Fibroblast of gingiva (primary cell): ENCODE measurements around the gene TAS1R1.
A peak's percentile ranks its signal among the peaks of the same experiment; 100 is the strongest.

Source experiments
- DNase-seq: peaks from one replicate; pipeline ENCODE4 v3.0.0-alpha.2; 2011; ENCODE audit warnings: low read depth

Gene TAS1R1

DNA sequence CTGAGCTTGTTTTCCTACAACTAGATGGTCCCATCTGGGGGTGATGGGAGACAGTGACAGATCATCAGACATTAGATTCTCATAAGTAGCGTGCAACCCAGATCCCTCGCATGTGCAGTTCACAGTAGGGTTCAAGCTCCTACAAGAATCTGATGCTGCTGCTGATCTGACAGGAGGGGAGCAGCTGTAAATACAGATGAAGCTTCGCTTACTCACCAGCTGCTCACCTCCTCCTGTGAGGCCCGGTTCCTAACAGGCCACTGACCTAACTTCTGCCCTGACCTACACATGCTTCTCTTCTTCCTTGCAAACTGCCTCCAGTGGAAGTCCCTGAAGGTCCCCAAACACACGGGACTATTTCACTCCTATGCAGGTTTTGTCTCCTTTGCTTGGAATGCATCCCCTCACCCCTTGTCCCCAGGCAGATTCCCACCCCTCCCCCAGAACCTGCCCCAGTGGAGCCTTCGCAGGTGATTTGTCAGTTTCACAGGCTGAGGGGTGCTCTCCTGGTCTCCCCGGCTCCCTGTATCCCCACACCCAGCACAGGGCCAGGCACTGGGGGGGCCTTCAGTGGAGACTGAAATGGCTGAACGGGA, 19.0 kb downstream of the TAS1R1 start:
- no peak for DNase-seq

DNA sequence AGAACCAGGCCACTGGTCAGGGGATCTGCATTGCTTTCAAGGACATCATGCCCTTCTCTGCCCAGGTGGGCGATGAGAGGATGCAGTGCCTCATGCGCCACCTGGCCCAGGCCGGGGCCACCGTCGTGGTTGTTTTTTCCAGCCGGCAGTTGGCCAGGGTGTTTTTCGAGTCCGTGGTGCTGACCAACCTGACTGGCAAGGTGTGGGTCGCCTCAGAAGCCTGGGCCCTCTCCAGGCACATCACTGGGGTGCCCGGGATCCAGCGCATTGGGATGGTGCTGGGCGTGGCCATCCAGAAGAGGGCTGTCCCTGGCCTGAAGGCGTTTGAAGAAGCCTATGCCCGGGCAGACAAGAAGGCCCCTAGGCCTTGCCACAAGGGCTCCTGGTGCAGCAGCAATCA, 19.7 kb downstream of the TAS1R1 start:
- no peak for DNase-seq

DNA sequence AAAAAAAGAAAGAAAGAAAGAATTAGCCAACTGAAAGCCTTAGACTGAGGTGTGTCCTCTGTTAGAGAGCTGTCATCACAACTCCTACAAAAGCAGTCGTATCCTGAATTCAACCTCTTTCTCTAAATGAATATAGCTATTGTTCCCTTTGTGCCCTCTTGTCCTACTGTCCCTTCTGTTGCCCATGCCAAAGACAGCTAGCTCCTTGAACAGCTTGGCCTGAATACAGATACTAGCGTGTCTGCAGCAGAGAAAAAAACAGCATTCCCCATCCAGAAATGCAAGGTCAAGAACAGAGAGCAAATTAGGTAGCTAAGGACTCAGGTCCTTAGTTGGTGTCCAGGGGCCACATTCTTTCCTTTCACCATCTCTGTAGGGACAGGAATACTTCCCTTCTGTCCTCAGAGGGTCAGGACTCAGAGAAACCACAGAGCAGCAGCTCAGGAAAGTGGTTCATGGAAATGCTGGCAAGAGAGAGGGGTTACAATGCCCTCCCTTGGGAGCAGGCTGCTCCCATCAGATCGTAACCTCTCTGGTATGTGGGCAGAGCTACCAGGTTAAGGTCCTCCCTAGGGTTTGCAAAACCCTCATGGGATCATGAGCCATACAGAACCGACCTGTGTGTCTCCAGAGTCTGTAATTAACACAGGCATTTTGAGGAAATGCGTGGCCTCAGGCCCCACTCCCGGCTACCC, 22.9 kb downstream of the TAS1R1 start:
- DNase-seq = no peak

DNA sequence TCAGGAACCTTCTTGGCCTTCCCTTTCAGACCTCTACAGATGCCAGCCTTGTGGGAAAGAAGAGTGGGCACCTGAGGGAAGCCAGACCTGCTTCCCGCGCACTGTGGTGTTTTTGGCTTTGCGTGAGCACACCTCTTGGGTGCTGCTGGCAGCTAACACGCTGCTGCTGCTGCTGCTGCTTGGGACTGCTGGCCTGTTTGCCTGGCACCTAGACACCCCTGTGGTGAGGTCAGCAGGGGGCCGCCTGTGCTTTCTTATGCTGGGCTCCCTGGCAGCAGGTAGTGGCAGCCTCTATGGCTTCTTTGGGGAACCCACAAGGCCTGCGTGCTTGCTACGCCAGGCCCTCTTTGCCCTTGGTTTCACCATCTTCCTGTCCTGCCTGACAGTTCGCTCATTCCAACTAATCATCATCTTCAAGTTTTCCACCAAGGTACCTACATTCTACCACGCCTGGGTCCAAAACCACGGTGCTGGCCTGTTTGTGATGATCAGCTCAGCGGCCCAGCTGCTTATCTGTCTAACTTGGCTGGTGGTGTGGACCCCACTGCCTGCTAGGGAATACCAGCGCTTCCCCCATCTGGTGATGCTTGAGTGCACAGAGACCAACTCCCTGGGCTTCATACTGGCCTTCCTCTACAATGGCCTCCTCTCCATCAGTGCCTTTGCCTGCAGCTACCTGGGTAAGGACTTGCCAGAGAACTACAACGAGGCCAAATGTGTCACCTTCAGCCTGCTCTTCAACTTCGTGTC, 23.7 kb downstream of the TAS1R1 start:
- DNase-seq = no peak

DNA sequence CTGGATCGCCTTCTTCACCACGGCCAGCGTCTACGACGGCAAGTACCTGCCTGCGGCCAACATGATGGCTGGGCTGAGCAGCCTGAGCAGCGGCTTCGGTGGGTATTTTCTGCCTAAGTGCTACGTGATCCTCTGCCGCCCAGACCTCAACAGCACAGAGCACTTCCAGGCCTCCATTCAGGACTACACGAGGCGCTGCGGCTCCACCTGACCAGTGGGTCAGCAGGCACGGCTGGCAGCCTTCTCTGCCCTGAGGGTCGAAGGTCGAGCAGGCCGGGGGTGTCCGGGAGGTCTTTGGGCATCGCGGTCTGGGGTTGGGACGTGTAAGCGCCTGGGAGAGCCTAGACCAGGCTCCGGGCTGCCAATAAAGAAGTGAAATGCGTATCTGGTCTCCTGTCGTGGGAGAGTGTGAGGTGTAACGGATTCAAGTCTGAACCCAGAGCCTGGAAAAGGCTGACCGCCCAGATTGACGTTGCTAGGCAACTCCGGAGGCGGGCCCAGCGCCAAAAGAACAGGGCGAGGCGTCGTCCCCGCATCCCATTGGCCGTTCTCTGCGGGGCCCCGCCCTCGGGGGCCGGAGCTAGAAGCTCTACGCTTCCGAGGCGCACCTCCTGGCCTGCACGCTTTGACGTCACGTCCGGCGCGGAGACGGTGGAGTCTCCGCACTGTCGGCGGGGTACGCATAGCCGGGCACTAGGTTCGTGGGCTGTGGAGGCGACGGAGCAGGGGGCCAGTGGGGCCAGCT, 24.4 kb downstream of the TAS1R1 start, which contains the start of gene ZBTB48:
TSS of gene ZBTB48 (plus strand) at position 621 of the 745 bp plus-strand sequence. CDS start 616 bp downstream, outside the sequence.
- peak; percentile 96 for DNase-seq

DNA sequence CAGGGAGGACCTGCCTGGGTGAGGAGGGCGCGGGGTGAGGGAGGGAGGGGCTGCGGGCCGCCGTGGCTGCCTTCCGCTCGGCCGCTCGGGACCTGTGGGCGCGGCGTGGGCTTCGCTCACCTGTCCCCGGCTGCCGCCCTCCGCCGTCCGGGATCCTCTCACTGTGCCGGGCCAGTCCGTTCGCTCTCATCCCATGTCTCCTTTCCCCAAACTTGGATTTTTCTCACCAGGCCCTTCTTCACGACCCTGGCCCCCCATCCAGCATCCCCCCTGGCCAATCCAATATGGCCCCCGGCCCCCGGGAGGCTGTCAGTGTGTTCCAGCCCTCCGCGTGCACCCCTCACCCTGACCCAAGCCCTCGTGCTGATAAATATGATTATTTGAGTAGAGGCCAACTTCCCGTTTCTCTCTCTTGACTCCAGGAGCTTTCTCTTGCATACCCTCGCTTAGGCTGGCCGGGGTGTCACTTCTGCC, 25.0 kb downstream of the TAS1R1 start:
- no peak for DNase-seq

DNA sequence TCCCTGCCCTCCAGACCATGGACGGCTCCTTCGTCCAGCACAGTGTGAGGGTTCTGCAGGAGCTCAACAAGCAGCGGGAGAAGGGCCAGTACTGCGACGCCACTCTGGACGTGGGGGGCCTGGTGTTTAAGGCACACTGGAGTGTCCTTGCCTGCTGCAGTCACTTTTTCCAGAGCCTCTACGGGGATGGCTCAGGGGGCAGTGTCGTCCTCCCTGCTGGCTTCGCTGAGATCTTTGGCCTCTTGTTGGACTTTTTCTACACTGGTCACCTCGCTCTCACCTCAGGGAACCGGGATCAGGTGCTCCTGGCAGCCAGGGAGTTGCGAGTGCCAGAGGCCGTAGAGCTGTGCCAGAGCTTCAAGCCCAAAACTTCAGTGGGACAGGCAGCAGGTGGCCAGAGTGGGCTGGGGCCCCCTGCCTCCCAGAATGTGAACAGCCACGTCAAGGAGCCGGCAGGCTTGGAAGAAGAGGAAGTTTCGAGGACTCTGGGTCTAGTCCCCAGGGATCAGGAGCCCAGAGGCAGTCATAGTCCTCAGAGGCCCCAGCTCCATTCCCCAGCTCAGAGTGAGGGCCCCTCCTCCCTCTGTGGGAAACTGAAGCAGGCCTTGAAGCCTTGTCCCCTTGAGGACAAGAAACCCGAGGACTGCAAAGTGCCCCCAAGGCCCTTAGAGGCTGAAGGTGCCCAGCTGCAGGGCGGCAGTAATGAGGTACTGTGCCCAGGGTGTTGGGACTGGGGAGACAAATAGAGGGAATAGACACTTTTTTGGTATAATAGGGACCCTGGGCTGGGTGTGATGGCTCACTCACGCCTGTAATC, 25.7 kb downstream of the TAS1R1 start:
- no peak for DNase-seq

DNA sequence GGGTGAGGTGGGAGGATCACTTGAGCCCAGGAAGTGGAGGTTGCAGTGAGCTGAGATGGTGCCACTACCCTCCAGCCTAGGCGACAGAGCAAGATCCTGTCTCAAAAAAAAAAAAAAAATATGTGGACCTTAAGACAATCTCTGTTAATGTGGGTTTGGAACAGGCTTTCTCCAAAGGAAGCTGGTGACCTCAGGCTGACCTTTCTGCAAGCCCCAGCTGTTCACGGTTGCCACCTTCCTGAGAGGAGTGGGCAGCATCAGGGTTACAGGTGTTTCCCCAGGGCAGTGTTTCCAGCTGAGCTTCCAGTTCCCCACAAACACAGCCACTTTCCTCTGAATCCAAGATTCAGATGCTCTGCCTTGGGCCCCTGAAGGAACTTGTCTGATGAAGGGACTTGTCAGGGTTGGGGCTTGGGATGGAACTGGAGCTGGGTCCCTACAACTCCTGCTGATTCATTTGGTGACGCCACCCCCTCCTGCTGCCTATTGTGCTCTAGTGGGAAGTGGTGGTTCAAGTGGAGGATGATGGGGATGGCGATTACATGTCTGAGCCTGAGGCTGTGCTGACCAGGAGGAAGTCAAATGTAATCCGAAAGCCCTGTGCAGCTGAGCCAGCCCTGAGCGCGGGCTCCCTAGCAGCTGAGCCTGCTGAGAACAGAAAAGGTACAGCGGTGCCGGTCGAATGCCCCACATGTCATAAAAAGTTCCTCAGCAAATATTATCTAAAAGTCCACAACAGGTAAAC, 26.6 kb downstream of the TAS1R1 start:
- DNase-seq = no peak

DNA sequence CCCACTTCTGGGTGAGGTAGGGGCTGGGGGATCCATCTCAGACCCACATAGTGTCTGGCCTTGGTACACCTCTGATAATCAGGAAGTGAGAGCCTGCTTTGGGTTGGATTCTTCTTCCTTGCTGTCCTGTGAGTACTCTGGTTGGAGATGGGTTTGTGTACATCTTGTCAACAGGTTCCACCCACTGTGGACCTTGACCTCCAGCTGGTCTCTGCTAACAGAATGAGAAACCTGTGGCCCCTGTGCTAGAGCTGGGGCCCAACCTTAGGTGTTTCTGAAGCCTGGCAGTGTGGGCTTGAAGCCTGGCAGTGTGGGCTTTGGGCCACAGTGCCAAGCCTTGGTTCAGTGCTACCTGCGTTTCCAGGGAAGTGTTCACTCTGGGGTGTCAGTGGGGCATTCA, 27.3 kb downstream of the TAS1R1 start:
- DNase-seq = no peak

DNA sequence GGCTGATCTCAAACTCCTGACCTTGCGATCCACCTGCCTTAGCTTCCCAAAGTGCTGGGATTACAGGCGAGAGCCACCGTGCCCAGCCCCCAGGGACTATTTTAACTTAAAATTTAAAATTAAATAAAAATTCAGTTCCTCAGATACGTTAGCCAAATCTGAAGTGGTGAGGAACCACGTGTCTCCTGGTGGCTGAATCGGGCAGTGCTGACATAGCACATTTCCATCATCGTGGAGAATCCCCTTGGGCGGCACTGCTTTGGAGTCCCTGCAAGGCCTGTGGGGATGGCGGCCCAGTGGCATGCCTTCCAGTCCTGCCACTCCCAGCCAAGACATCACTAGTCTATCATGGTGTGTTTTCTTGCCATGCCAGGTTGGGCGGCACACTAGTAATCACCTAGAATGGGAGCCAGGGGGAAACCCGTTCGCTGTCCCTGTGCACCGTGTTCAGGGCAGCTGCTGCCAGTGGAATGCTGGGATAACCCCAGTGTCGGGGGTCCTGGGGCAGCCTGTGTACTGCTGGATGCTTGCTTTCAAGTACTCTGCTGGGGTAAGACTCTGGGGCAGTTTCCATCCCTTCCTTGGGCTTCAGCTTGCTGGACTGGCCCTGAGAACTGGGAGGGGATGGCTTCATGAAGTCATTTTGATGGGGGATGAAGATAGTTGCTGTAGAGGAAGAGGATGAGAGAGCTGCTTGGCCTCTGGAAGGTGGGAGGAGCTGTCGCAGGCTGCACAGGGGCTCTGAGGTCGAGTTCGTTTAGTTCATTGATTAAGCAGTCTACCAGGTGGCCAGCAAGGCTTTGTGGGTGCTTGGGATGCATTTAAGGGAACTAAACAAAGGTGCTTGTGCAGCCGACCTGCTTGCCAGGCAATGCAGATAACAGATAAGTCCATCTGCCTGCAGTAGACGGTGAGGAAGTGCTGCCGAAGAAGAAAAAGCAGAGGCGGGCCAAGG, 29.3 kb downstream of the TAS1R1 start:
- no peak for DNase-seq

DNA sequence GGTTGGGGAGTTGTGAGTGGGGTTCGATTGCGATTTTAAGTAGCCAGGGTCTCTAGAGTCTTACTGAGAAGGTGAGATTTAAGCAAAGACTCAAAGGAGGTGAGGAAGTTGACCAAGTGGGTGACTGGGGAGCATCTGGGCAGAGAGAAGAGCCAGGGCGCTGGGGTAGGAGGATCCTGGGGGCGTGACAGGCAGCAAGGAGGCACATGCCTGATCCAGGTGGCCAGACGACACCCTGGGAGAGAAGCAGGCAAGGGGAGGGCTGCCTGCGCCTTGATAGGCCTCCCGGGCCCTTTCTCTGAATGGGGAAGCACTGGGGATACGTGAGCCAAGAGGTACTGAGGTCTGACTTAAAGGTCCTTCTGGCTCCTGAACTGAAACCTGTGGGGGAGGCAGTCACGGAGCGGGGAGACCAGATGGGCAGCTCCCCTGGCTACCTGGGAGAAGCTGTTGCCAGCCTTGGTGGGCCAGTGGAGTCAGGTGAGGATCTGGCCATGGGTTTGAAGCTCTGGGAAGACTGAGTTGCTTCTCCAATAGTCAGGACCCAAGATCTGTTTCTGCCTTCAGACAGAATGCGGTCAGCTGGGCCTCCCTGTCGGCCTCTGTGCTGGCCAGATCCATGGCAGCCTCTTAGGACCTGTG, 30.1 kb downstream of the TAS1R1 start:
- DNase-seq = no peak

DNA sequence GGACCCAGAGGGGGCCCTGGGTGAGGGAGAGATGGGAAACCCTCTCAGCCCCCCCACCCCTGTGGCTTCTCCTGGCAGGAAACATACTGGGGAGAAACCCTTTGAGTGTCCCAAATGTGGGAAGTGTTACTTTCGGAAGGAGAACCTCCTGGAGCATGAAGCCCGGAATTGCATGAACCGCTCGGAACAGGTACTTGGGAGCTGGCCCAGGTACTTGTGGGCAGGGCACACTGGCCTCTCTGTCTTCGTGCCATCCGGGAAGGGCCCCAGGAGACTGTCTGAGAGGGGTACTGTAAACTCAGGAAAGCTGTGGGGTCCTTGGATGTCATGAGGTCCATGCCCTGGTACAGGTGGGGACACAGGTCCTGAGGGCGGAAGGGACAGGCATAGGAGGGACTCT, 30.7 kb downstream of the TAS1R1 start:
- no peak for DNase-seq

DNA sequence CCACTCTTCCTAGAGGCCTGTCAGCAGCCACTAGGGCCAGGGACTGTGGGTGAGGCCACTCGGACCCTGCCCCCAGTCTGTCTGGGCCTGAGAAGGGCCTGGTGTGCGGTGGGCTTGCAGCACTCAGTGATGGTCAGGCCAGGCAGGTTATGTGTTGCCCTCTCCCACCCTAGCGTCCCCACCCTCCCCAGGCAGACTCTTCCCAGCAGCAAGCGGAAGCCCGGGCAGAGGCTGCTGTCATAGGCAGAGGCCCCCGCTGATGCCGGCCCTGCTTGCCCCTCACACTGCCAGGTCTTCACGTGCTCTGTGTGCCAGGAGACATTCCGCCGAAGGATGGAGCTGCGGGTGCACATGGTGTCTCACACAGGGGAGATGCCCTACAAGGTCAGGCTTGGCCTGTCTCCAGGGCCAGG, 31.3 kb downstream of the TAS1R1 start:
- DNase-seq = no peak

DNA sequence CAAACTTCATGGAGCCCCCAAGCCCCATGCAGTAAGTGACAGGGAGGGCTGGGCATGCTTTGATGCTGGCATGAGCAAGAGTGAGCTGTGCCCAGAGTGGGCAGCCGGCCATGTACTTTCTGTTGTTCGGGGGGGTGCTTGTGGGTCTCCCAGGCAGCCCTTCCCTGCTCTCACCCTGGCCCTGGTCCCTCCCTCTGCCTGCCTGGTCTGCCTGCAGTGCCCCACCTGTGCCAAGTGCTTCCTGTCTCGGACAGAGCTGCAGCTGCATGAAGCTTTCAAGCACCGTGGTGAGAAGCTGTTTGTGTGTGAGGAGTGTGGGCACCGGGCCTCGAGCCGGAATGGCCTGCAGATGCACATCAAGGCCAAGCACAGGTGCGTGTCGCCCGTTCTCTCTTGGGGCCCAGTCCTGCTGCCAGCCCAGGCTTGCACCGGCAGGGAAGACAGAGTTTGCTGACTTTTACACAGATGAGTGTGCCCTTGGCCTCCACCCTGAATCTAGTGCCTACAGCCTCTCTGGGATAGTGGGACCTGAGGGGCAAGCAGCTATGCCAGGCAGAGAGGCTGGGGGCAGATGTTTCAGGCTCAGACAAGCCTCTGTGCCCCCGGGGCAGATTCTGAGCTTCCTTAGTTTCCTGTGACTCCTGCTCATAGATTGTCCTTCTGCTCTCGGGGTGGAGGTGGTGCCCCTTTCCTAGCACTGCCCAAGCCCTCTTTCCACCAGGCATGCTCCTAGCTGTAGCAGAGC, 32.3 kb downstream of the TAS1R1 start:
- DNase-seq = no peak

DNA sequence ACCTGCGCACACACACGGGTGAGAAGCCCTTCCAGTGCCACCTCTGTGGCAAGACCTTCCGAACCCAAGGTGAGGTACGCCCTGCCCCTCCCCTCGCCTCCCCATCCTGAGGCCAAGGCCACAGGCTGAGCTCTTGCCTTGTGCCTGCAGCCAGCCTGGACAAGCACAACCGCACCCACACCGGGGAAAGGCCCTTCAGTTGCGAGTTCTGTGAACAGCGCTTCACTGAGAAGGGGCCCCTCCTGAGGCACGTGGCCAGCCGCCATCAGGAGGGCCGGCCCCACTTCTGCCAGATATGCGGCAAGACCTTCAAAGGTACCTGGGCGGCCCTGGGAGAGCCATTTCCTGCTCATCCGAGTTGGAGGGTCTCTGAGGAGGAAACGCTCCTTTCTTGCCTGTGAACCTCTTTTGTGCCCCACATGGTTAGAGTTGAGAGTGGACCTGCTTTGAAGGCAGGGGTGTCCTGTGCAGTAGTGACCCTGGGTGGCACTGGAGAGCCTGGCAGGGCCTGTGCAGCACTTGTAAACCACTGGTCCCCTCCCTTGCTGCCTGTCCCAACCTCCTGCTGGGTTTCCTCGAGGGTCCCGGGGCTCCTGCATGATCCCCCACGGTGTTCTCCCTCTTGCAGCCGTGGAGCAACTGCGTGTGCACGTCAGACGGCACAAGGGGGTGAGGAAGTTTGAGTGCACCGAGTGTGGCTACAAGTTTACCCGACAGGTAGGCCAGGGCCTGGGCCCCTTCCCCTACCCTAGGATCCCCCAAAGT, 33.2 kb downstream of the TAS1R1 start:
- DNase-seq = no peak

DNA sequence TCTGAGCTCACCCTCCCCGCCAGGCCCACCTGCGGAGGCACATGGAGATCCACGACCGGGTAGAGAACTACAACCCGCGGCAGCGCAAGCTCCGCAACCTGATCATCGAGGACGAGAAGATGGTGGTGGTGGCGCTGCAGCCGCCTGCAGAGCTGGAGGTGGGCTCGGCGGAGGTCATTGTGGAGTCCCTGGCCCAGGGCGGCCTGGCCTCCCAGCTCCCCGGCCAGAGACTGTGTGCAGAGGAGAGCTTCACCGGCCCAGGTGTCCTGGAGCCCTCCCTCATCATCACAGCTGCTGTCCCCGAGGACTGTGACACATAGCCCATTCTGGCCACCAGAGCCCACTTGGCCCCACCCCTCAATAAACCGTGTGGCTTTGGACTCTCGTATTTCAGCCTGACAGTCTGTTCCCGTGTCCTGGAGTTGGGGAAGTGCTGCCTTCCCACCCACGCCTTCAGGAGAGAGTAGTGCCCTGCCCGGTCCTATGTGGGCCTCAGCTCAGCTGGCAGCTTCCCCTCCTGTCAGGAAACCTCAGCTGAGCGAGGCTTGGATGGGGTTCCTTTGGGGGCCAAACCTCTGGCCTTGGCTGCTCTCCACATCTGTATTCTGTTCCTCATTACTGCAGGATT, 33.9 kb downstream of the TAS1R1 start:
- no peak for DNase-seq

DNA sequence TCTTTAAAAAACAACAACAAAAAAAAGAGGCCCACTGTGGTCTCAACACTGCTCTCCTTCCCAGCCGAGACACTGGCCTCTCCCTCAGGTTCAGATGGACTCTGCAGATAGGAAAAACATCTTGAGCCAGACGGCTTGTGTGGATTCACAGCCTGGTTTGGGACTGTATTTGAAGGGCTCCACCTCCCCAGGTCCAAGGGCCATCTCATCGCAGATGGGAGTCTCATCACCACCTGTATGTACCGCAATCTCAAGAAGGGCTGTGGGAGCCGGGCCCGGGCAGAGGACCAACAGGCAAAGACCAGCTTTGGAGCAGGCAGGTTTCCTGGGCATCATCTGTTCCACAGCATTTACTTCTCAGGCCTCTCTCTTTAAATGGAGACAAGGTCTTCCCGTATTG, 34.9 kb downstream of the TAS1R1 start:
- DNase-seq = no peak
